ENCODE results near the gene NUDCD3.

The NUDCD3 gene

GRCh38 chr7:44347546-44348114 lies 142.8 kb downstream of the NUDCD3 start:
- DNase-seq, result no peak

GRCh38 chr7:44346063-44346462 lies 144.4 kb downstream of the NUDCD3 start:
- DNase-seq, result no peak

GRCh38 chr7:44341401-44341800 lies 149.1 kb downstream of the NUDCD3 start:
- DNase-seq, result no peak

GRCh38 chr7:44338600-44338999 lies 151.9 kb downstream of the NUDCD3 start:
- DNase-seq, result no peak

GRCh38 chr7:44336491-44336890 lies 154.0 kb downstream of the NUDCD3 start:
- no peak for DNase-seq

GRCh38 chr7:44335184-44335583 lies 155.3 kb downstream of the NUDCD3 start:
- no peak for DNase-seq

GRCh38 chr7:44334734-44335097 lies 155.7 kb downstream of the NUDCD3 start:
- no peak for DNase-seq

- no peak for DNase-seq
Observed at GRCh38 chr7:44333911-44334733, 156.3 kb downstream of the NUDCD3 start.

GRCh38 chr7:44331682-44332081 lies 158.8 kb downstream of the NUDCD3 start:
- no peak for DNase-seq

GRCh38 chr7:44330331-44330730 lies 160.1 kb downstream of the NUDCD3 start:
- DNase-seq, result no peak

GRCh38 chr7:44329888-44330287 lies 160.6 kb downstream of the NUDCD3 start:
- DNase-seq, result no peak
